Kidney (tissue), 14 donors: ENCODE results near the gene PPM1H. TPM values are rescaled to one million over a fixed set of nuclear protein-coding genes. Genes with fewer than 3 reads are reported as not detected.
A peak's percentile ranks its signal among the peaks of the same experiment; 100 is the strongest.

Experiments
- DNase-seq, 5 donors: peaks; one replicate each; pipeline ENCODE4 v3.0.0-alpha.2; 2013 to 2020
- FAIRE-seq: peaks from 2 replicates; lab custom pipeline; 2012; peaks lifted over from hg19 to GRCh38; lab: Jason Lieb, UNC
- H3K27ac ChIP-seq, 2 donors: one replicate each; pipeline ENCODE4 v1.7.0; 2013; ENCODE audit warnings: low read depth in 2 of 2, low read length in 2 of 2, inconsistent platforms in 1 of 2
- H3K27me3 ChIP-seq: one replicate; pipeline ENCODE4 v1.7.1; 2013; ENCODE audit warnings: low read length, inconsistent platforms; ENCODE audit not compliant: control insufficient read depth, insufficient read depth
- H3K36me3 ChIP-seq, 3 donors: one replicate each; pipeline versions ENCODE4 v1.7.0 to v1.7.1; 2013; ENCODE audit warnings: low read length in 3 of 3, control low read depth in 1 of 3, inconsistent platforms in 1 of 3; ENCODE audit not compliant: insufficient read depth in 3 of 3, control insufficient read depth in 2 of 3
- H3K4me1 ChIP-seq, 3 donors: one replicate each; pipeline versions ENCODE4 v1.7.0 to v1.7.1; 2013; ENCODE audit warnings: low read length in 3 of 3, inconsistent platforms in 1 of 3, low read depth in 1 of 3; ENCODE audit not compliant: control insufficient read depth in 2 of 3, insufficient read depth in 2 of 3
- H3K4me3 ChIP-seq, 3 donors: one replicate each; pipeline versions ENCODE4 v1.7.0 to v1.8.1; 2013; ENCODE audit warnings: low read length in 3 of 3, control low read depth in 1 of 3, inconsistent platforms in 1 of 3
- H3K9ac ChIP-seq, 3 donors: one replicate each; pipeline versions ENCODE4 v1.7.0 to v1.7.1; 2013; ENCODE audit warnings: low read length in 3 of 3, control low read depth in 1 of 3, inconsistent platforms in 1 of 3
- H3K9me3 ChIP-seq, 3 donors: one replicate each; pipeline versions ENCODE4 v1.7.0 to v1.7.1; 2013; ENCODE audit warnings: low read length in 3 of 3, control low read depth in 1 of 3, inconsistent platforms in 1 of 3; ENCODE audit not compliant: control insufficient read depth in 2 of 3, insufficient read depth in 1 of 3
- intact Hi-C: fragments of 100-400 bp; cut with DNase I; formaldehyde crosslinking; loops from one replicate; pipeline ENCODE4 v1.11.1; 2022
- polyA plus RNA-seq: library from polyadenylated mRNA; stranded (reverse); fragments of 350-450 nt; fragmentation: Illumina TruSeq; extraction: RNeasy Lipid Tissue Mini Kit (QIAGEN cat#74804); gene quantifications from one replicate; pipeline ENCODE4 v1.2.3, GENCODE V29; 2014; ENCODE audit warnings: low read depth, low replicate concordance; ENCODE audit not compliant: insufficient read depth
- total RNA-seq: library from RNA; stranded (reverse); fragmentation: NEBNext Ultra II Directional; extraction: Animal tissue kit (Norgen Biotek cat#: 25700); gene quantifications from one replicate; pipeline ENCODE4 v1.2.1, GENCODE V29; 2021
- TF ChIP-seq, protein P1 (sequence below): IDR thresholded peaks from 3 replicates; pipeline ENCODE4 v1.5.1; 2012; ENCODE audit warnings: mild to moderate bottlenecking, moderate library complexity, borderline replicate concordance; ENCODE audit not compliant: insufficient read depth; ENCODE audit errors: extremely low read depth
- donor health status: control.
- donor health status: control.
- donor health status: control.
- donor health status: control.
- donor health status: control.
- donor health status: DM: yes; HTN: yes; CAD: no.
- donor health status: Normal renal cell carcinoma (clear cell type).

PPM1H gene
- total and polyA plus RNA-seq, 2 donors from 2014 or later, result 8.7 to 25.0 TPM

DNA sequence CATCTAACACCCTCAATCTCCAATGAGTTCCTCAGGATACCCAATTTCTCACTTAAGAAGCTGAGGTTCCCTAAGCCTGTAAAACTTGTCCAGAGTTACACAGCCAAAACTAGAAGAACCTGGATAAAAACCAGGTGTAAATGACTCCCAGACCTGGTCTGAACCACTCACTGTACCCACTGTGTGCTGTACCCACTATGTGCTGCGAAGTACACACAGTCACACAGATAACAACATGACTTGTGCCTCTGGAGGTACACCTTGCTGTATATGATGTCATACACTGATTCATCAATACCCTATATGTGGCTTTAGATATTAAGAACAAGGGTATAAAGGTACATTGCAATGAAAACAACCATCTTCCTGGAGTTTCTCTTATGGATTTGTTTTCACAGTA, 66.1 kb downstream of the PPM1H start:
- Histone ChIP-seq H3K4me1 (peaks cover 0 to 8% (median 0%) of the 10 kb centered on the region in 3 donors), H3K9me3 (no peaks in the 10 kb centered on the region), H3K9ac (no peak overlapping the region), H3K27ac (no peak overlapping the region), H3K4me3 (no peak overlapping the region), H3K27me3 (no peaks in the 10 kb centered on the region), H3K36me3 (no peaks in the 10 kb centered on the region)
- intact Hi-C loops, result no loop called here
- DNase-seq (no peak), FAIRE-seq (no peak)
- TF ChIP-seq, protein P1, sequence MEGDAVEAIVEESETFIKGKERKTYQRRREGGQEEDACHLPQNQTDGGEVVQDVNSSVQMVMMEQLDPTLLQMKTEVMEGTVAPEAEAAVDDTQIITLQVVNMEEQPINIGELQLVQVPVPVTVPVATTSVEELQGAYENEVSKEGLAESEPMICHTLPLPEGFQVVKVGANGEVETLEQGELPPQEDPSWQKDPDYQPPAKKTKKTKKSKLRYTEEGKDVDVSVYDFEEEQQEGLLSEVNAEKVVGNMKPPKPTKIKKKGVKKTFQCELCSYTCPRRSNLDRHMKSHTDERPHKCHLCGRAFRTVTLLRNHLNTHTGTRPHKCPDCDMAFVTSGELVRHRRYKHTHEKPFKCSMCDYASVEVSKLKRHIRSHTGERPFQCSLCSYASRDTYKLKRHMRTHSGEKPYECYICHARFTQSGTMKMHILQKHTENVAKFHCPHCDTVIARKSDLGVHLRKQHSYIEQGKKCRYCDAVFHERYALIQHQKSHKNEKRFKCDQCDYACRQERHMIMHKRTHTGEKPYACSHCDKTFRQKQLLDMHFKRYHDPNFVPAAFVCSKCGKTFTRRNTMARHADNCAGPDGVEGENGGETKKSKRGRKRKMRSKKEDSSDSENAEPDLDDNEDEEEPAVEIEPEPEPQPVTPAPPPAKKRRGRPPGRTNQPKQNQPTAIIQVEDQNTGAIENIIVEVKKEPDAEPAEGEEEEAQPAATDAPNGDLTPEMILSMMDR, result no peak

DNA sequence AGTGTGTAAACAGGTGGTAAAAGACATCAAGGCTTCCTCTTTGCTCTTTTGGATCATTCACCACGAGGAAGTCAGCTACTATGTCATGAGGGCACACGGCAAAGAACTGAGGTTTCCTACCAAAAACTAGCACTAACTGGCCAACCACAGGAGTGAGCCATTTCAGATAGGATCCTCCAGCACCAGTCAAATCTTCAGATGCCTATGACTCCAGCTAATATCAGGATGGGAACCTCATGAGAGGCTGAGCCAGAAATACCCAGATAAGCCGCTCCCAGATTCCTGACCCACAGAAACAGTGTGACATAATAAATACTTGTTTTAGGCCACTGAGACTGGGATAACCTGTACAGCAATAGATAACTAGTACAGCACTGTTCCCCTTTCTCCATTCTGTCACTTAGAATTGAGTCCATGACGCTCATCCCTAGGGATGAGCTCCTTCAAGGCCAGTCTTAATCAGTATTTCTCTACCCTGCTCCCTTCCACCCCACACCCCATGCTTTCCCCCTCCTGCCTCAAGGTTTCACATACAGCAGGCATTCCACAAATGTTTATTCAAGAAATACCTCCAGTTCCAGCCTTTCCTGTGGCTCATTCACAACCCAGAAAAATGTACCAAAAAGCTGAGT, 68.4 kb downstream of the PPM1H start:
- Histone ChIP-seq H3K4me1 (peaks cover 0 to 8% (median 0%) of the 10 kb centered on the region in 3 donors), H3K9me3 (no peaks in the 10 kb centered on the region), H3K27me3 (no peaks in the 10 kb centered on the region), H3K9ac (no peak overlapping the region), H3K36me3 (no peaks in the 10 kb centered on the region), H3K4me3 (no peak overlapping the region), H3K27ac (no peak overlapping the region)
- no peak for FAIRE-seq
- intact Hi-C loops, result no loop called here
- DNase-seq, result peak in 2 of 5 donors; percentile 36 to 44
- TF ChIP-seq, protein P1, result no peak

DNA sequence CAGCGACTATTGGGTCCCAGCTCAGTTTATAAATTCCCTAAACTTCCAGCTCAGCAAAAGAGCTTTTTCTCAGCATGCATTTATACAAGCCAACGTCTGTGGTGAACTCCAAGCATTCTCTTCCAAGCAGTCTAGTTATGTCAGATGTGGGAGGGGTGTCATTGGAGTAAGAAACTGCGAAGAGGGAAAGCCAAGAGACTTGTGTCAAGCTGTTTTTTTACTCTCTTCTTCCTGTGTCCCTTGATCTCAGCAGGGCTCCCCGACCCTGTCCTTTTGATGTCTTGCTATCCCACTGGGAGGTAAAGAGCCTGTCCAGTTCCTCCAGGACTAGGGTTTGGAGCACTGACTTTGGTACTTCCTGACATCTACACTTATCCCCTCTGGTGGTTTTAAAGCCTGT, 69.0 kb downstream of the PPM1H start:
- intact Hi-C loops, result no loop called here
- H3K9ac ChIP-seq, result no peak overlapping the region
- H3K36me3 ChIP-seq, result no peaks in the 10 kb centered on the region
- H3K27me3 ChIP-seq, result no peaks in the 10 kb centered on the region
- H3K4me1 ChIP-seq, result peaks cover 0 to 8% (median 0%) of the 10 kb centered on the region in 3 donors
- H3K4me3 ChIP-seq, result no peak overlapping the region
- TF ChIP-seq, protein P1, result no peak
- H3K9me3 ChIP-seq, result no peaks in the 10 kb centered on the region
- DNase-seq (peak in 2 of 5 donors; percentile 29 to 55), FAIRE-seq (no peak)
- H3K27ac ChIP-seq, result no peak overlapping the region

DNA sequence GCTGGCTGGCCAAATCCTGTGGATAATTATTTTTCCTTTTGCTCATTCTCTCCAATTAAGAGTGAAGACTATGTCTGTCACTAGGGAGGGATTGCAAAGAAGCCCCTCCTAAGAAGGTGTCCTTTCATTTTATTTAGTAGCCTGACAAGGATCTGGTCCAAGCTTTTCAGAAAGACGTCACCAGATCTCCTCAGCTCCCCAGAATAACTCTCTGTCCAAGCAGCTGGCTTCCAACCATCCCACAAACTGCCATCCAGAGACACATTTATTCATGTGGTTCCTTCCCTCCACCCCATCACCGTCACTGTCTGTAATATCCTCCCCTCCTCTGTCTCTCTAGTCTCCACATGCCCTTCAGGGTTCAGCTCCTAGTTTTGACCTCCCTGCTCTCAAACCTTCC, 69.9 kb downstream of the PPM1H start:
- Histone ChIP-seq H3K9ac (no peak overlapping the region), H3K9me3 (no peaks in the 10 kb centered on the region), H3K27me3 (no peaks in the 10 kb centered on the region), H3K36me3 (no peaks in the 10 kb centered on the region), H3K4me1 (peaks cover 0 to 8% (median 0%) of the 10 kb centered on the region in 3 donors), H3K27ac (no peak overlapping the region), H3K4me3 (no peak overlapping the region)
- intact Hi-C loops, result no loop called here
- FAIRE-seq (no peak), DNase-seq (no peak)
- TF ChIP-seq, protein P1, result no peak
